Skeletal muscle tissue (tissue), 4 donors: ENCODE measurements around the gene TNFRSF14. TPM values are rescaled to one million over a fixed set of nuclear protein-coding genes. Genes with fewer than 3 reads are reported as not detected.
"Not testable (repeated sequence)": the region's sequence is repeated elsewhere in the genome, so short reads cannot be mapped to it uniquely, and the experiment has no call there.

Experiments
- H3K27ac ChIP-seq: one replicate; pipeline ENCODE4 v1.7.0; 2013; ENCODE audit warnings: mild to moderate bottlenecking, low read depth, low read length, inconsistent platforms
- H3K27me3 ChIP-seq, 3 donors: one replicate each; pipeline ENCODE4 v1.7.0; 2013; ENCODE audit warnings: low read length in 3 of 3; ENCODE audit not compliant: control insufficient read depth in 3 of 3, insufficient read depth in 3 of 3
- H3K36me3 ChIP-seq, 3 donors: one replicate each; pipeline ENCODE4 v1.7.0; 2013; ENCODE audit warnings: low read length in 3 of 3; ENCODE audit not compliant: control insufficient read depth in 3 of 3, insufficient read depth in 3 of 3
- H3K4me1 ChIP-seq, 3 donors: one replicate each; pipeline ENCODE4 v1.7.0; 2013; ENCODE audit warnings: low read length in 3 of 3, mild to moderate bottlenecking in 3 of 3; ENCODE audit not compliant: control insufficient read depth in 3 of 3, insufficient read depth in 3 of 3
- H3K4me3 ChIP-seq, 3 donors: one replicate each; pipeline ENCODE4 v1.7.0; 2013; ENCODE audit warnings: low read length in 3 of 3
- H3K9ac ChIP-seq, 3 donors: one replicate each; pipeline ENCODE4 v1.7.0; 2013; ENCODE audit warnings: low read length in 3 of 3, mild to moderate bottlenecking in 3 of 3, moderate library complexity in 2 of 3, low read depth in 1 of 3
- H3K9me3 ChIP-seq, 3 donors: one replicate each; pipeline ENCODE4 v1.7.0; 2013; ENCODE audit warnings: low read length in 3 of 3; ENCODE audit not compliant: control insufficient read depth in 3 of 3
- total RNA-seq: library from RNA; depleted of rRNA; stranded (reverse); fragments of >200 nt; gene quantifications from one replicate; pipeline ENCODE4 v1.2.3, GENCODE V29; 2014
- donor health status: Osteomylitis.

The TNFRSF14 gene
- total RNA-seq, 1 donor from 2014 or later: 11.5 TPM

- Histone ChIP-seq H3K9ac (no peak overlapping the region), H3K4me1 (peaks cover 6 to 14% (median 8%) of the 10 kb centered on the region in 3 donors), H3K36me3 (no peaks in the 10 kb centered on the region), H3K4me3 (no peak overlapping the region), H3K9me3 (peaks cover 2 to 7% (median 2%) of the 10 kb centered on the region in 3 donors), H3K27me3 (peaks cover 8 to 23% (median 13%) of the 10 kb centered on the region in 3 donors), H3K27ac (no peak overlapping the region)
Observed at GRCh38 chr1:2574350-2574749, 18.2 kb downstream of the TNFRSF14 start.

GRCh38 chr1:2575801-2576663 is 19.9 kb downstream of the TNFRSF14 start:
- Histone ChIP-seq H3K4me3 (peak overlapping the region in 1 of 3 donors; percentile 22), H3K9me3 (peaks cover 2 to 7% (median 2%) of the 10 kb centered on the region in 3 donors), H3K4me1 (peaks cover 6 to 14% (median 8%) of the 10 kb centered on the region in 3 donors), H3K27me3 (peaks cover 19 to 38% (median 20%) of the 10 kb centered on the region in 3 donors), H3K9ac (peak overlapping the region in 1 of 3 donors; percentile 25), H3K36me3 (no peaks in the 10 kb centered on the region), H3K27ac (peak overlapping the region; percentile 56)

- H3K36me3 ChIP-seq, H3K9me3 ChIP-seq, H3K4me3 ChIP-seq: not testable (repeated sequence)
- H3K9ac ChIP-seq: peak overlapping the region in 1 of 3 donors; percentile 50
- peaks cover 6 to 14% (median 8%) of the 10 kb centered on the region in 3 donors for H3K4me1 ChIP-seq
- peak overlapping the region; percentile 75 for H3K27ac ChIP-seq
- peaks cover 25 to 38% (median 30%) of the 10 kb centered on the region in 3 donors for H3K27me3 ChIP-seq
Observed at GRCh38 chr1:2577565-2578075, 21.4 kb downstream of the TNFRSF14 start.

- H3K4me3 ChIP-seq: no peak overlapping the region
- no peaks in the 10 kb centered on the region for H3K36me3 ChIP-seq
- peaks cover 6 to 14% (median 11%) of the 10 kb centered on the region in 3 donors for H3K4me1 ChIP-seq
- peaks cover 0 to 2% (median 0%) of the 10 kb centered on the region in 3 donors for H3K9me3 ChIP-seq
- H3K9ac ChIP-seq: peak overlapping the region in 1 of 3 donors; percentile 38
- peak overlapping the region; percentile 75 for H3K27ac ChIP-seq
- H3K27me3 ChIP-seq: peaks cover 27 to 38% (median 30%) of the 10 kb centered on the region in 3 donors
Observed at GRCh38 chr1:2578758-2579118, 22.6 kb downstream of the TNFRSF14 start.

- Histone ChIP-seq H3K4me3 (no peak overlapping the region), H3K36me3 (no peaks in the 10 kb centered on the region), H3K27me3 (peaks cover 23 to 30% (median 26%) of the 10 kb centered on the region in 3 donors), H3K9ac (no peak overlapping the region), H3K27ac (no peak overlapping the region), H3K4me1 (peaks cover 16 to 28% (median 18%) of the 10 kb centered on the region in 3 donors), H3K9me3 (no peaks in the 10 kb centered on the region)
Observed at GRCh38 chr1:2580691-2581090, 24.5 kb downstream of the TNFRSF14 start.

- no peak overlapping the region for H3K9ac ChIP-seq
- H3K36me3 ChIP-seq: no peaks in the 10 kb centered on the region
- peaks cover 19 to 22% (median 20%) of the 10 kb centered on the region in 3 donors for H3K27me3 ChIP-seq
- no peak overlapping the region for H3K4me3 ChIP-seq
- no peaks in the 10 kb centered on the region for H3K9me3 ChIP-seq
- H3K4me1 ChIP-seq: peaks cover 13 to 27% (median 15%) of the 10 kb centered on the region in 3 donors
- H3K27ac ChIP-seq: no peak overlapping the region
Observed at GRCh38 chr1:2582391-2582790, 26.2 kb downstream of the TNFRSF14 start.

- Histone ChIP-seq H3K9me3 (no peaks in the 10 kb centered on the region), H3K4me1 (peaks cover 15 to 32% (median 16%) of the 10 kb centered on the region in 3 donors), H3K4me3 (no peak overlapping the region), H3K36me3 (no peaks in the 10 kb centered on the region), H3K27me3 (peaks cover 17 to 19% (median 19%) of the 10 kb centered on the region in 3 donors), H3K9ac (no peak overlapping the region), H3K27ac (no peak overlapping the region)
Observed at GRCh38 chr1:2583331-2583791, 27.2 kb downstream of the TNFRSF14 start.

DNA sequence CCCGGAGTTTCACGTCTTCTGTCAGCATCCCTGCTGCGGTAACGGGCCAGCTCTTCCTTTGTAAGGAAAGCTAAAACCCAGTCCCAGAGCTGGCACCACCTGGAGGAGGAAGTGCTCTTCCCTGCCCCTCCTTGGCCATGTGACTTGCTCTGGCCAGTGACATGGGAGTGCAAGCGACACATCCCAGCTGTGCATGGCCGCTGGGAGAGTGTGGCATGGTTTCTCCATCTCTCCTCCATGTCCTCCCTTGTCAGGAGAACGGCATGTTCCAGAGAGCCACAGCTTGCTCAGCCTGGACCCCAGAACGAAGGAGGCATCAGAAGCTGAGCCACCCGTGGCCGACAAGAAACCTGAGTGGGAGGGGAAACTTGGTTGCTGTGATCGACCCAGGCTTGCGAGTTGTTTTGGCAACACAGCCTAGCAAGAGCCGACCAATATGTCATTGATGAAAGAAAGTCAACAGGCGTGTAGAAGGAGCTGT is 27.7 kb downstream of the TNFRSF14 start:
- no peak overlapping the region for H3K4me3 ChIP-seq
- peaks cover 12 to 32% (median 16%) of the 10 kb centered on the region in 3 donors for H3K4me1 ChIP-seq
- no peak overlapping the region for H3K27ac ChIP-seq
- no peaks in the 10 kb centered on the region for H3K9me3 ChIP-seq
- H3K9ac ChIP-seq: no peak overlapping the region
- peaks cover 17 to 19% (median 19%) of the 10 kb centered on the region in 3 donors for H3K27me3 ChIP-seq
- no peaks in the 10 kb centered on the region for H3K36me3 ChIP-seq

DNA sequence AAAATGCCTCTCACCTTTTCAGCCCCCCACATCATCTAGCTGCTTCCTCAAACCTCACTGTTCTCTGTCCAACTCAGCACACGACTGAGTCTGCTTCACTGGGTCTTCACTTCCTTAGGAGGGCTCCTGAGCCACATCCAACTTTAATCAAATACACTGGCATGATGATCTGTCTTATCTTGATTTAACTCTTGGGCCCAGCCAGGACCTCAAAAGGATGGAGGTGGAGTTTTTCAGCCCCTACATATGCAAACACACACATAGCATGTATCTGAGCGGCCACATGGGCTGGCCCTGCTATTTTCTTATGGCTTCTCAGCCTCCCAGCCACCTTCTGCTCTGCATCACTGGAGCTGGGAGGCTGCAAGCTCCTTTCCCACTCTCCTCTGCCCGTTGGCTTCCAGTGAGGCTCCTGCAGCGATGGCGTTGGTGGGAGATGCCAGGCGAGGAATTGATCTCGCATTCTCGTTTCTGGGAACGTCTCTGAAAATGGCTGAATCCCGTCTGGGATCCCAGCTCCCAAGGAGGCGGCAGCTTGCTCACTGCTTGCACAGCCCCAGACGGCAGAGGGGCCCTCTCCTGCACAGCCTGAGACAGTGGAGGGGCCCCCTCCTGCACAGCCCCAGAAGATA is 28.6 kb downstream of the TNFRSF14 start:
- Histone ChIP-seq H3K27me3 (peaks cover 15% of the 10 kb centered on the region in 3 donors), H3K9me3 (no peaks in the 10 kb centered on the region), H3K4me1 (peaks cover 12 to 32% (median 16%) of the 10 kb centered on the region in 3 donors), H3K4me3 (peak overlapping the region in 1 of 3 donors; percentile 63), H3K27ac (peak overlapping the region; percentile 87), H3K36me3 (no peaks in the 10 kb centered on the region), H3K9ac (peak overlapping the region in 1 of 3 donors; percentile 89)
